Activated CD8-positive, alpha-beta memory T cell treated with anti-CD3 and anti-CD28 coated beads for 36 hours (primary cell): ENCODE measurements around the gene UNK. TPM values are rescaled to one million over a fixed set of nuclear protein-coding genes. Genes with fewer than 3 reads are reported as not detected.

Source experiments
- CTCF ChIA-PET: fragments of 350-600 bp; sonication (Branson Sonifier 250); formaldehyde crosslinking; loops from one replicate; lab custom pipeline; 2021; ENCODE audit warnings: antibody characterized with exemption; lab: Charles Lee
- POLR2A ChIA-PET: fragments of 350-600 bp; sonication (Branson Sonifier 250); formaldehyde crosslinking; loops from one replicate; lab custom pipeline; 2021; ENCODE audit warnings: antibody characterized with exemption; lab: Charles Lee
- total RNA-seq, 2 experiments: library from RNA; stranded (reverse); gene quantifications; one replicate each; pipeline ENCODE4 v1.2.3, GENCODE V29; 2021

UNK gene
- total RNA-seq, 2 experiments from 2014 or later = 25.3 to 29.1 TPM

GRCh38 chr17:75778861-75779249 lies 5.8 kb upstream of the UNK start:
- ChIA-PET POLR2A (interaction anchor here (0.6 to 5.3 kb wide), 4 partner anchors 14 to 76 kb away, joined by 4 to 36 read pairs (median 4); partner anchors contain the start of gene GALK1), CTCF (interaction anchor here (0.6 to 1.6 kb wide), 3 partner anchors 13 to 66 kb away, joined by 4 to 9 read pairs (median 5); partner anchors contain the start of gene GALK1)

GRCh38 chr17:75779250-75779986 lies 5.2 kb upstream of the UNK start:
- POLR2A ChIA-PET = interaction anchor here (0.6 to 5.3 kb wide), 13 partner anchors 14 to 1454 kb away, joined by 3 to 36 read pairs (median 4); partner anchors contain the start of genes GALK1, KIF19, TRIM65 and WBP2
- CTCF ChIA-PET = interaction anchor here (1.0 to 1.6 kb wide), 4 partner anchors 14 to 76 kb away, joined by 3 to 9 read pairs (median 4); partner anchors contain the start of genes GALK1 and WBP2

GRCh38 chr17:75779987-75780889 lies 4.4 kb upstream of the UNK start:
- POLR2A ChIA-PET = interaction anchor here (0.6 to 1.1 kb wide), 10 partner anchors 15 to 1454 kb away, joined by 3 to 9 read pairs (median 4); partner anchors contain the start of genes GALK1, KIF19, TRIM65 and WBP2
- CTCF ChIA-PET = interaction anchor here (1.0 to 1.6 kb wide), 3 partner anchors 14 to 75 kb away, joined by 3 to 9 read pairs (median 4); partner anchors contain the start of genes GALK1 and WBP2

- POLR2A ChIA-PET = interaction anchor here (0.6 to 1.8 kb wide), 6 partner anchors 18 to 358 kb away, joined by 3 to 7 read pairs (median 3); partner anchors contain the start of genes FOXJ1 and GALK1
- CTCF ChIA-PET = interaction anchor here (0.7 to 2.9 kb wide), 10 partner anchors 18 to 1455 kb away, joined by 3 to 14 read pairs (median 4); partner anchors contain the start of genes GALK1 and WBP2
These were observed 1.4 kb upstream of the UNK start for GRCh38 chr17:75783069-75783783.

- POLR2A ChIA-PET = interaction anchor here (0.6 to 1.8 kb wide), 7 partner anchors 19 to 112 kb away, joined by 3 to 11 read pairs (median 5); partner anchors contain the start of genes GALK1 and ITGB4
- CTCF ChIA-PET = interaction anchor here (0.6 to 2.9 kb wide), 10 partner anchors 19 to 373 kb away, joined by 3 to 14 read pairs (median 4); partner anchors contain the start of genes GALK1 and WBP2
These were observed 668 bp upstream of the UNK start for GRCh38 chr17:75783803-75784472.

- ChIA-PET CTCF (interaction anchor here (0.8 to 2.9 kb wide), 10 partner anchors 8 to 152 kb away, joined by 3 to 14 read pairs (median 3); partner anchors contain the start of genes GALK1 and SMIM5), POLR2A (interaction anchor here (0.6 to 2.1 kb wide), 9 partner anchors 9 to 111 kb away, joined by 3 to 12 read pairs (median 5); partner anchors contain the start of genes ITGB4 and TRIM65)
These were observed 647 bp downstream of the UNK start for GRCh38 chr17:75785016-75785890.

GRCh38 chr17:75791254-75791653 lies 6.6 kb downstream of the UNK start:
- ChIA-PET POLR2A (no interaction called here), CTCF (interaction anchor here (1.4 kb wide), 2 partner anchors 37 to 38 kb away, joined by 3 to 4 read pairs; no protein-coding TSS in a partner anchor)

- CTCF ChIA-PET = interaction anchor here (1.1 kb wide), 1 partner anchor 44 kb away, joined by 3 read pairs; no protein-coding TSS in a partner anchor
- POLR2A ChIA-PET = no interaction called here
These were observed 8.9 kb downstream of the UNK start for GRCh38 chr17:75793460-75793859.

GRCh38 chr17:75795820-75796607 lies 11.4 kb downstream of the UNK start:
- ChIA-PET CTCF (interaction anchor here (0.6 to 0.9 kb wide), 4 partner anchors 31 to 70 kb away, joined by 3 to 4 read pairs (median 4); no protein-coding TSS in a partner anchor), POLR2A (interaction anchor here (0.5 to 0.7 kb wide), 5 partner anchors 17 to 396 kb away, joined by 3 to 6 read pairs (median 4); no protein-coding TSS in a partner anchor)

- CTCF ChIA-PET = no interaction called here
- POLR2A ChIA-PET = interaction anchor here (0.5 to 1.1 kb wide), 2 partner anchors 23 to 29 kb away, joined by 3 to 8 read pairs; no protein-coding TSS in a partner anchor
These were observed 14.8 kb downstream of the UNK start for GRCh38 chr17:75799402-75799801.

GRCh38 chr17:75803883-75804282 lies 19.3 kb downstream of the UNK start:
- ChIA-PET CTCF (interaction anchor here (0.5 to 1.1 kb wide), 3 partner anchors 28 to 293 kb away, joined by 3 read pairs; no protein-coding TSS in a partner anchor), POLR2A (interaction anchor here (1.1 kb wide), 1 partner anchor 24 kb away, joined by 4 read pairs; a partner anchor contains a TSS)

- ChIA-PET CTCF (no interaction called here), POLR2A (no interaction called here)
These were observed 22.4 kb downstream of the UNK start for GRCh38 chr17:75806822-75807500.

- CTCF ChIA-PET = interaction anchor here (0.5 to 1.2 kb wide), 2 partner anchors 54 to 131 kb away, joined by 3 to 4 read pairs; no protein-coding TSS in a partner anchor
- POLR2A ChIA-PET = no interaction called here
These were observed 23.3 kb downstream of the UNK start for GRCh38 chr17:75807861-75808260.

GRCh38 chr17:75808549-75808904 lies 23.9 kb downstream of the UNK start:
- ChIA-PET CTCF (interaction anchor here (0.5 to 1.2 kb wide), 2 partner anchors 55 to 131 kb away, joined by 3 to 4 read pairs; no protein-coding TSS in a partner anchor), POLR2A (no interaction called here)
